SJSA1 (cell line): Measurements from ENCODE around the gene HEATR5B. TPM values are rescaled to one million over a fixed set of nuclear protein-coding genes. Genes with fewer than 3 reads are reported as not detected.

Source experiments
- DNase-seq, 2 experiments: peaks; one replicate each; pipeline ENCODE4 v3.0.0-alpha.2; 2015 to 2020; ENCODE audit warnings: low spot score in 2 of 2, low read depth in 1 of 2
- H3K27ac ChIP-seq: fragments of 250-450 bp; sonication (Bioruptor Pico); 2 replicates; pipeline ENCODE4 v1.5.1; 2020; ENCODE audit warnings: mild to moderate bottlenecking, moderate library complexity
- H3K27me3 ChIP-seq: fragments of 250-450 bp; sonication (Bioruptor Pico); replicated peaks from 2 replicates; pipeline ENCODE4 v1.5.1; 2020; ENCODE audit warnings: mild to moderate bottlenecking, moderate library complexity
- H3K36me3 ChIP-seq: fragments of 250-450 bp; sonication (Bioruptor Pico); 2 replicates; pipeline ENCODE4 v1.5.1; 2020; ENCODE audit warnings: mild to moderate bottlenecking
- H3K4me1 ChIP-seq: fragments of 250-450 bp; sonication (Bioruptor Pico); replicated peaks from 2 replicates; pipeline ENCODE4 v1.6.1; 2021; ENCODE audit warnings: mild to moderate bottlenecking
- H3K4me3 ChIP-seq: fragments of 250-450 bp; sonication (Bioruptor Pico); 2 replicates; pipeline ENCODE4 v1.5.1; 2020; ENCODE audit warnings: mild to moderate bottlenecking
- H3K9me3 ChIP-seq: fragments of 250-450 bp; sonication (Bioruptor Pico); replicated peaks from 2 replicates; pipeline ENCODE4 v1.5.1; 2020; ENCODE audit warnings: mild to moderate bottlenecking
- total RNA-seq: library from RNA; depleted of rRNA; stranded (reverse); fragments of >200 nt; shearing (Covaris generic); gene quantifications from 2 replicates; pipeline ENCODE4 v1.2.3, GENCODE V29; 2014; rRNA removed

The HEATR5B gene
- 7.1 and 14.6 TPM in 2 replicates for total RNA-seq

DNA sequence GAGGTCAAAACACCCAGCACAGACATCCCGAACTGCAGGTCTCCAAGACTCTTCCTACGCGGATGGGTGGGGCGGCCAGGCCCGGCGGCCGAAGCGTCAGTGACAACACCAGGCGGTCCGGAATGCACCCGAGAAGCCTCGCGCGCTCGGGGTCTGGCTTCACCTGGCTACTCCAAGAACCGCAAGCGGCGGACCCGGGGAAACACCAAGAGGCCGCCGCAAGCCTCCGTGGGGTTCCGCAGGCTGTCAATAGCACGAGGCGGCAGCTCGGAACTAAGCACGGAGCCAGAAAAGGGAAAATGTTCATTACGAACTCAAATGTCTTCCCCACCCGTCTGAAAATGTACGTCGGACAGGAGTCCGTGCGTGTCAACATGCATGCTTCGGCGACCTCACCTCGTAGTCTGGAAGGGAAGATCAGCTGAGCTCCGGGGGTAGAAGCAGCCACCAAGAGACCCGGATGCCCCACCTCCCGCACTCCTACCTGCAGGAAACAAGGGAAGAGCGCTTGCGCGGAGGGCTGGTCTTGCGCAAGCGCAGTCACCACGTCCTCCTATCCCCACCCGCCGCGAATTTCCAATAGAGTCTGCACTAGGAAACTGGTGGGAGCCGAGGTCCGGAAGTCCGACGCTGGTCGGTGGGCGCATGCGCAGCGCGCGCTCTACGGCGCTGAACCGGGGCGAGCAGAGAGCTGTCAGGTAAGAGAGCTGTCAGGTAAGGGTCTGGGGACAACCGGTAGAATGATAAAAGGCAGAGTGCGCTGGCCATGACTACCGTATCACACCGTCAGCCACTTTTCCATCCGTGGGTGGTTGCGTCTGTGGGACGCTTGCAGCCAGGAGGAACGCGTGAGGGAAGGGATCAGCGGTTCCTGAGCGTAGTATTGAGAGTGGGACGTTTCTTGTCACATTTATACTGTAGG is at the start of gene HEATR5B, which contains the start of gene GPATCH11:
TSS of gene HEATR5B (minus strand) at position 500 of the 922 bp plus-strand sequence. CDS start 958 bp downstream, outside the sequence.
TSS of gene GPATCH11 (plus strand) at position 646 of the 922 bp plus-strand sequence. CDS start 3,864 bp downstream, outside the sequence.
- Histone ChIP-seq H3K27me3 (no peaks in the 10 kb centered on the region), H3K36me3 (peaks cover 14% of the 10 kb centered on the region), H3K4me3 (peak within 1 kb of the TSS; percentile 62), H3K9me3 (no peaks in the 10 kb centered on the region), H3K4me1 (peaks cover 15% of the 10 kb centered on the region), H3K27ac (no peak within 1 kb of the TSS)
- peak; percentile 95 to 96 for DNase-seq

DNA sequence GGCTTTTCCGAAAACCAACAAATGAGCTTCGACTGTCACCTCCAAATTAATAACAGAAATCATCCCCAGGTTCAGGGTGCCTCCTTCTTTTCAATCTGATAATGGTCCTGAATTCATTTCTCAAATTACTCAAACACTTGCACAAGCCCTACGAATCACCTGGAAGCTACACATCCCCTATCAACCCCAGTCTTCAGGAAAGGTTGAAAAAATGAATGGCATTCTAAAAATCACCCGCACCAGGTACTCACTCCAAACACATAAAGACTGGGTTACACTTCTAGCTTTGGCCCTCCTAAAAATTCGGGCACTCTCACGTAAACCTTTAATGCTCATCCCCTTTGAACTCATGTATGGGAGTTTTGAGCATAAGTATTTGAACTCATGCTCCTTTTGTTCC is 48.7 kb upstream of the HEATR5B start:
- H3K27me3 ChIP-seq = no peaks in the 10 kb centered on the region
- no peak overlapping the region for H3K4me3 ChIP-seq
- DNase-seq = no peak
- no peaks in the 10 kb centered on the region for H3K9me3 ChIP-seq
- H3K36me3 ChIP-seq = peaks cover 85% of the 10 kb centered on the region
- H3K27ac ChIP-seq = no peak overlapping the region
- H3K4me1 ChIP-seq = no peaks in the 10 kb centered on the region

- Histone ChIP-seq H3K4me3 (no peak overlapping the region), H3K9me3 (no peaks in the 10 kb centered on the region), H3K27me3 (no peaks in the 10 kb centered on the region), H3K4me1 (no peaks in the 10 kb centered on the region), H3K36me3 (peaks cover 53% of the 10 kb centered on the region), H3K27ac (no peak overlapping the region)
- no peak for DNase-seq
These were observed 41.2 kb upstream of the HEATR5B start for GRCh38 chr2:37125416-37125815.

DNA sequence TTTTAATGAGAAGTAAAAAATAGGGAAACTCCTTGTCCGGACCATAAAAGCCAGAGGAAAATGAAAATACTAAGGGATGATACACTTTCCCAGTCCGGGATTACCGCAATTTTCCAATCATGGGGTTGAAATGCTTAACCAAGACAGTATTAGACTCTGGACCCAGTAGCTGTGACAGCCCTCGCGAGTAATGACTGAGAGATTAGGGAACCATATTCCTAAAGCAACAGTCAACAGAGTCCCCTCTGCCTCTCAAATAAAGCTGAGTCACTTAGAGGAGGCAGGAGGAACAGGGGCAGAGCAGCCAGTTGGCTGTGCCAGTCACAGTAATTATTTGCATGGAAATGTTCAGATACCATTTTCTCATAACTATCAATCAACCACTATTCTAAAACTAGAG is 35.0 kb upstream of the HEATR5B start:
- H3K27me3 ChIP-seq = no peaks in the 10 kb centered on the region
- H3K36me3 ChIP-seq = peaks cover 45% of the 10 kb centered on the region
- no peak for DNase-seq
- H3K27ac ChIP-seq = no peak overlapping the region
- no peaks in the 10 kb centered on the region for H3K9me3 ChIP-seq
- H3K4me3 ChIP-seq = no peak overlapping the region
- H3K4me1 ChIP-seq = no peaks in the 10 kb centered on the region

- H3K27ac ChIP-seq = no peak overlapping the region
- no peak overlapping the region for H3K4me3 ChIP-seq
- DNase-seq = no peak
- peaks cover 38% of the 10 kb centered on the region for H3K36me3 ChIP-seq
- no peaks in the 10 kb centered on the region for H3K27me3 ChIP-seq
- H3K9me3 ChIP-seq = no peaks in the 10 kb centered on the region
- H3K4me1 ChIP-seq = no peaks in the 10 kb centered on the region
These were observed 33.4 kb upstream of the HEATR5B start for GRCh38 chr2:37117566-37117965.

- Histone ChIP-seq H3K27ac (no peak overlapping the region), H3K36me3 (peaks cover 52% of the 10 kb centered on the region), H3K27me3 (no peaks in the 10 kb centered on the region), H3K4me3 (no peak overlapping the region), H3K4me1 (no peaks in the 10 kb centered on the region; the same call in 1 of the 2 replicates), H3K9me3 (no peaks in the 10 kb centered on the region)
- DNase-seq = no peak
These were observed 27.8 kb upstream of the HEATR5B start for GRCh38 chr2:37111958-37112357.

DNA sequence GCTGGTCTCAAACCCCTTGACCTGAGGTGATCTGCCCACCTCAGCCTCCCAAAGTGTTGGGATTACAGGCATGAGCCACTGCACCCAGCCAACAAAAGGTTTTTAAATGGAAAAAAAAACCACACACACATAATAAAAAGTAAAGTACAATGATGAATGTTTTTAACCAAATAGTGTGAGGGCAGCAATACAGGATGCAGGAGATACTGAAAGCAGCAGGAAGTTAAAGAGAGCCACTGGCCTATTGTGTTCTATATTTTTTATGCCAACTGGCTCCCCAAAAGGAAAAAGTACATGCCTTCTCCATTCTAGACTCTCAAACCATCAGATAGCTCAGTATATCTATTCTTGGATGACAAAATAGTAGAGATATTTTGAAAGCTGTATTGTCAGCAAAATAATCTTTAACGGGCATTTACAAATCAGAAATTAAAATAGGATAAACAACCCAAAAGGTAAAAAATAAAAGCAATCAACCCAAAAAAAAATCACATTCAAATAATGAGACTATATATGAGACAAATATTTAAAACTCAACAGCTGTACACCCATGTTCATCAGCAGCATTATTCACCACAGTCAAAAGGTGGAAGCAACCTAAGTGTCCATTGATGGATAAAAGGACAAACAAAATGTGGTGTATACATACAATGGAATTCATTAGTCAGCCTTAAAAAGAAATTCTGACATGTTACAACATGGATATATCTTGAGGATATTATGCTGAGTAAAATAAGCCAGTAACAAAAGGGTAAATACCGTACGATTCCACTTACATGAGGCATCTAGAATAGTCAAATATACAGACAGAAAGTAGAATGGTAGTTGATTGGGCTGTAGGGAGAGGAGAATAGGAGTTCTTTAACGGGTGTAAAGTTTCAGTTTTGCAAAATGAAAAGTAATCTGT is 26.4 kb upstream of the HEATR5B start:
- Histone ChIP-seq H3K36me3 (peaks cover 49% of the 10 kb centered on the region), H3K4me1 (no peaks in the 10 kb centered on the region; the same call in 1 of the 2 replicates), H3K27me3 (no peaks in the 10 kb centered on the region), H3K9me3 (no peaks in the 10 kb centered on the region), H3K27ac (no peak overlapping the region), H3K4me3 (no peak overlapping the region)
- no peak for DNase-seq

- H3K27ac ChIP-seq = no peak overlapping the region
- no peak for DNase-seq
- H3K36me3 ChIP-seq = peaks cover 47% of the 10 kb centered on the region
- no peak overlapping the region for H3K4me3 ChIP-seq
- peaks cover 2% of the 10 kb centered on the region for H3K4me1 ChIP-seq
- H3K27me3 ChIP-seq = no peaks in the 10 kb centered on the region
- H3K9me3 ChIP-seq = no peaks in the 10 kb centered on the region
These were observed 25.4 kb upstream of the HEATR5B start for GRCh38 chr2:37109523-37109922.

DNA sequence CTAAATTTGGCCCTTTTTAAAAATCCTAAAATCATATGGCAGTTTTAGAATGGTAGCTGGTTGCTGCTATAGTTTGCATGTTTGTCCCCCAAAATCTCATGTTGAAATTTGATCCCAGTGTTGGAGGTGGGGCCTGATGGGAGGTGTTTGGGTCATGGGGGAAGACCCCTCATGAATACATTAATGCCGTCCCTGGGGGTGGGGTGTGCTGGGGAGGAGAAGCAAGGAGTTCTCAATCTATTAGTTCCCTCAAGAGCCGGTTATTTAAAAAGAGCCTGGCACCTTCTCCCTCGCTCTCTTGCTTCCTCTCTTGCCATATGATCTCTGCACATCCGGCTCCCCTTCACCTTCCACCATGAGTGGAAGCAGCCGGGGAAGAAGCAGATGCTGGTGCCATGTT is 21.0 kb upstream of the HEATR5B start:
- H3K4me3 ChIP-seq = no peak overlapping the region
- H3K4me1 ChIP-seq = peaks cover 16% of the 10 kb centered on the region
- H3K36me3 ChIP-seq = peaks cover 44% of the 10 kb centered on the region
- no peak for DNase-seq
- H3K27ac ChIP-seq = no peak overlapping the region
- H3K9me3 ChIP-seq = no peaks in the 10 kb centered on the region
- no peaks in the 10 kb centered on the region for H3K27me3 ChIP-seq

GRCh38 chr2:37104178-37104577 is 20.0 kb upstream of the HEATR5B start:
- peak overlapping the region; percentile 56 for H3K27ac ChIP-seq

GRCh38 chr2:37102588-37102987 is 18.4 kb upstream of the HEATR5B start:
- peaks cover 16% of the 10 kb centered on the region for H3K4me1 ChIP-seq
- no peak overlapping the region for H3K27ac ChIP-seq
- DNase-seq = no peak
- peaks cover 31% of the 10 kb centered on the region for H3K36me3 ChIP-seq
- no peak overlapping the region for H3K4me3 ChIP-seq
- no peaks in the 10 kb centered on the region for H3K9me3 ChIP-seq
- no peaks in the 10 kb centered on the region for H3K27me3 ChIP-seq

More at GRCh38 chr2:37104178-37104577, 20.0 kb upstream of the HEATR5B start:
- DNase-seq = peak in 1 of 2 experiments; percentile 11
- Histone ChIP-seq H3K4me1 (peaks cover 16% of the 10 kb centered on the region), H3K27me3 (no peaks in the 10 kb centered on the region), H3K9me3 (no peaks in the 10 kb centered on the region), H3K36me3 (peaks cover 38% of the 10 kb centered on the region), H3K4me3 (no peak overlapping the region)

- Histone ChIP-seq H3K27me3 (no peaks in the 10 kb centered on the region), H3K9me3 (no peaks in the 10 kb centered on the region), H3K4me3 (no peak overlapping the region), H3K36me3 (peaks cover 36% of the 10 kb centered on the region), H3K4me1 (peaks cover 16% of the 10 kb centered on the region), H3K27ac (no peak overlapping the region)
- no peak for DNase-seq
These were observed 15.9 kb upstream of the HEATR5B start for GRCh38 chr2:37100054-37100453.

GRCh38 chr2:37098416-37099118 is 14.4 kb upstream of the HEATR5B start:
- Histone ChIP-seq H3K27me3 (no peaks in the 10 kb centered on the region), H3K9me3 (no peaks in the 10 kb centered on the region), H3K27ac (no peak overlapping the region), H3K4me1 (peaks cover 4% of the 10 kb centered on the region), H3K4me3 (no peak overlapping the region), H3K36me3 (peaks cover 48% of the 10 kb centered on the region)
- no peak for DNase-seq
